HG03108 (cell line): ENCODE measurements around the gene SCGB1C2.
A peak's percentile ranks its signal among the peaks of the same experiment; 100 is the strongest.
"Not testable (repeated sequence)": the region's sequence is repeated elsewhere in the genome, so short reads cannot be mapped to it uniquely, and the experiment has no call there.

Experiments
- ATAC-seq: cut with Tn5 transposase; IDR thresholded peaks from one replicate; pipeline ENCODE4 v1.9.1; 2021; ENCODE audit warnings: moderate library complexity; ENCODE audit not compliant: unreplicated experiment

Gene SCGB1C2

GRCh38 chr17:137166-137807, at the start of gene SCGB1C2:
SCGB1C2 (plus strand) TSS chr17:137569; CDS start chr17:137591, 22 bp downstream.
- ATAC-seq: not testable (repeated sequence)

DNA sequence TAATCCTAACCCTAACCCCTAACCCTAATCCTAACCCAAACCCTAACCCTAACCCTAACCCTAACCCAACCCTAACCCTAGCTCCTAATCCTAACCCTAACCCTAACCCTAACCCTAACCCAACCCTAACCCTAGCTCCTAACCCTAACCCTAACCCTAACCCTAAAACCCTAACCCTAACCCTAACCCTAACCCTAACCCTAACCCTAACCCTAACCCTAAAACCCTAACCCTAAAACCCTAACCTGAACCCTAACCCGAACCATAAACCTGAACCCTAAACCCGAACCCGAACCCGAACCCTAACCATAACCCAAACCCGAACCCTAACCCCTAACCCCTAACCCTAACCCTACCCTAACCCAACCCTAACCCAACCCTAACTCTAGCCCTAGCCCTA, 24.3 kb upstream of the SCGB1C2 start:
- not testable (repeated sequence) for ATAC-seq

GRCh38 chr17:118339-118917, 18.9 kb upstream of the SCGB1C2 start:
- not testable (repeated sequence) for ATAC-seq

- not testable (repeated sequence) for ATAC-seq
These were observed 3.4 kb upstream of the SCGB1C2 start for GRCh38 chr17:133932-134331.

DNA sequence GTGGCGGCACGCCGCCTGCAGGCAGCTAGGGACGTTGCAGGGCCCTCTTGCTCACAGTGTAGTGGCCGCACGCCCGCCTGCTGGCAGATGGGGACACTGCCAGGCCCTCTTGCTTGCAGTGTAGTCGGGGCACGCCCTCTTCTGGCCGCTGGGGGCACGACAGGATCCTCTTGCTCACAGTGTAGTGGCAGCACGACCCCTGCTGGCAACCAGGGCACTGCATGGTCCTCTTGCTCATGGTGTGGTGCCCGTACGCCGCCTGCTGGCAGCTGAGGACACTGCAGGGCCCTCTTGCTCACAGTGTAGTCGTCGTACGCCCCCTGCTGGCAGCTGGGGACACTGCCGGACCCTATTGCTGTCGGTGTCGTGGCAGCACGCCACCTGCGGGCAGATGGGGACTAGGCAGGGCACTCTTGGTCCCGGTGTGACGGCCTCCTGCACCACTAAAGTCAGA, 3.0 kb upstream of the SCGB1C2 start:
- ATAC-seq: peak; percentile 78

DNA sequence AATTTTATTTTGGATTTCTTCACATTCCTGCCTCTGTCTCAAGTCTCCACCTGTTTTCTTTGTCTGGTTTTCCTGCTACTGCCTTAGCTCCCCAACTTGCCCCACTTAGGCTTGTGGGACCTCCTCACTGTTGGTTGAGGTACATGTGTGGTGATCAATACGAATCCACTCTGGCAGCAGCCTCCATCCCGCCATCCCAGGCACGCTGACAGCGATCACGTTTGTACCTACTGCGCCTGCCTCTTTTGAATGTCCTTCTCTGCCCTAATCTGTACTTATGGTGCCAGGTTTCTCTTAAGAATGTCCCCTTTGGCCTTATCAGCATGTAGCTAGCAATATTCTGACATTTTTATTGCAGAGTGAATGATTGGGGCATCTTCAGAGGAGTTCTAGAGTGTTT, 2.3 kb upstream of the SCGB1C2 start:
- ATAC-seq: not testable (repeated sequence)

DNA sequence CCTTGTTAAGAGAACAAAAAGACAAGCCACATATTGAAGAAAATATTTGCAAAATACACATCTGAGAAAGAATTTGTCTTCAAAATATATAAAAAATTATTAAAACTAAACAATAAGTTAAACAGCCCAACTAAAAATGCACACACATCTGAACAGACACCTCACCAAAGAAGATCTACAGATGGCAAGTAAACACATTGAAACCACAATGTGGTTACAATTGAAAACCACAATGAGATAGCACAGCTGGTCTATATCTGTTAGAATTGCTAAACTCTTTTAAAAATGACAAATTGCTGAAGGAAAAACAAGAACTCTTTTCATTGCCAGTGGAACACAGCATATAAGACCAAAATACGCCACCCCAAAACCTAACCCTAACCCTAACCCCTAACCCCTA, 1.5 kb upstream of the SCGB1C2 start:
- ATAC-seq: not testable (repeated sequence)

- not testable (repeated sequence) for ATAC-seq
These were observed 838 bp upstream of the SCGB1C2 start for GRCh38 chr17:136531-136930.

- ATAC-seq: not testable (repeated sequence)
These were observed 2.2 kb downstream of the SCGB1C2 start for GRCh38 chr17:139401-140205.

GRCh38 chr17:142102-142661, 4.8 kb downstream of the SCGB1C2 start:
- no peak for ATAC-seq

GRCh38 chr17:142876-143784, 5.8 kb downstream of the SCGB1C2 start:
- no peak for ATAC-seq

DNA sequence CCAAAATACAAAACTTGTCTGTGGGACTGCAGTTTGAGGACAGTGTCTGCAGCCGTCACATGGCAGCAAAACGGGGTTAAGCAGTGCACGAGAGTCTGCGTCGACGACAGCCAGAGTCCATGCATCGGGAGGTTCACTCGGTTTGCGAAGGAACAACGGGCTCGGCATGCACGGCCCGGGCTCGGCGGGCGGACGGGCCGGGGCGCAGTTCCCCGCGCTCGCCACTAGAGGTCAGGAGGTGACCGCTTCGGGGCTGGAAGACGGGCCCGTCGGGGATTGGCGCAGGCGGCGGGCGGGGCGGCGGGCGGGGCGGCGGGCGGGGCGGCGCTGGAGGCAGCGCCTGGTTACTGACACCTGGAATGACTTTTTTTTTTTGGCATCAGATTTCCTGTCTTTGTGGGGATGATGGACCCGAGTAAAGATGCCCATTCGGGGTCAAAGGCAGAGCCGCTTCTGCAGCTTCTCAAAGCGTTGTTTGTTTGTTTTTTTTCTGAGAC, 6.5 kb downstream of the SCGB1C2 start:
- peak; percentile 59 for ATAC-seq

DNA sequence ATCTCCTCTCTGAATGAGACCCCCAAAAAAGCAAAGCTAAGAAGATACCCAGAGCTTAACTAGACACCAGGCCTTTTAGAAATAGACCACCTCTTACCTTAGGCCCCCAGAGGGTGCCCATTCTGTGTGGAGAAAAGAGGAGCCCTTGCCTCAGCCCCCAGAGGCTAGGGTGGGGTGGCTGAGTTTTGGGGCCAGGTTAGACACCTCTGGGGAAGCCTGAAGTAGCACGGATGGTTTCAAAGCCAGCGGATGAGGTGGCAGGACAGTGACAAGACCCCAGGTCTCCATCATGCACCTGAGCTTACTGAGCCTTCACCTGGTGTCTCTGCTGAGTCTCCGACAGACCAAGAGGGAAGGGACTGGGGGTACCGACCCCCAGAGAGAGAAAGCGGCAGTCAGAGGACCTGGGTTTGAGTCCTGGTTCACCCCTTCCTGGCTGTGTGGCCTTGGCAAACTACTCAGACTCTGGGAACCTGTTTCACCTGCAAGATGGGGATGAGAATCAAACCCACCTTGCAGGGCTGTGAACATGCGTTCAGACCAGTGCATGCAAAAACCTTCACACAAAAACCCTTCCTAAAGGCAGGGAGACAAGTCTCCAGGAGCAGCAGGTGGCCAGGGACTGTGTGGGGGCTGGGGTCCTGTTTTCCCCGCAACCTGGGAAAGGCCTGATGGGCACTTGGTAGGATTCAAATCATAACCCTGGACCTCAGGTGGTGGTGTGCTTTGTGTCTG, 7.7 kb downstream of the SCGB1C2 start:
- ATAC-seq: no peak

GRCh38 chr17:145671-146541, 8.5 kb downstream of the SCGB1C2 start:
- ATAC-seq: no peak

DNA sequence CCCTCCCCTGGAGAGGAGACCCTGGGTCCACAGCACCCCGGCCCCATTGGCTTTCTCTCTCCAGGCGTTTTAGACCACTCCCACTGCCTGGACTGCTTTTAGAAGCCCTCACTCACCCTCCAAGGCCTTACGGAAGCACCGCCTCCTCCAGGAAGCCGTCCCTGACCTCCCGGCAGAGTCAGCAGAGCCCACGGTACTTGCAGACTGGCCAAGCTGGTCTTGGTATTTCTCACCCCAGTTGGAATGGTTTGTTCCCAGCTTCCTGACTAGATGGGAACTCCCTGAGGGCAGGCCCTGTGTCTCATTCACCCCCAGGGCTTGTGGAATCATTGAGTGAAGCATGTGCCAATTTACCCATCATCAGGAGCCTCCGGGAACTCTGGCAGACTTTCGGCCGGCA, 9.2 kb downstream of the SCGB1C2 start:
- no peak for ATAC-seq

- ATAC-seq: no peak
These were observed 9.8 kb downstream of the SCGB1C2 start for GRCh38 chr17:146983-147761.

GRCh38 chr17:147796-148740, 10.7 kb downstream of the SCGB1C2 start:
- ATAC-seq: no peak
